Choroid plexus epithelial cell (primary cell): Measurements from ENCODE around the gene UBE2I.

Experiments used
- DNase-seq: peaks from one replicate; pipeline ENCODE4 v3.0.0-alpha.2; 2010; ENCODE audit warnings: low read depth
- H3K4me3 ChIP-seq: 2 replicates; pipeline ENCODE4 v1.5.1; 2011; ENCODE audit warnings: low read depth, mild to moderate bottlenecking, control low read depth, low read length, moderate library complexity
- CTCF ChIP-seq: conservative IDR thresholded peaks from 2 replicates; pipeline ENCODE4 v1.5.1; 2011; ENCODE audit warnings: low read depth, mild to moderate bottlenecking, control low read depth, inconsistent platforms, low read length, moderate library complexity

Gene UBE2I

GRCh38 chr16:1272453-1273198 is 36.8 kb upstream of the UBE2I start:
- no peak for TF ChIP-seq CTCF
- no peak overlapping the region for H3K4me3 ChIP-seq
- no peak for DNase-seq

- TF ChIP-seq CTCF, result no peak
- no peak overlapping the region for H3K4me3 ChIP-seq
- DNase-seq, result no peak
Observed at GRCh38 chr16:1273816-1274215, 35.6 kb upstream of the UBE2I start.

- no peak for TF ChIP-seq CTCF
- no peak for DNase-seq
- no peak overlapping the region for H3K4me3 ChIP-seq
Observed at GRCh38 chr16:1274767-1275166, 34.7 kb upstream of the UBE2I start.

- DNase-seq, result no peak
- no peak for TF ChIP-seq CTCF
- no peak overlapping the region for H3K4me3 ChIP-seq
Observed at GRCh38 chr16:1275791-1276579, 33.5 kb upstream of the UBE2I start.

GRCh38 chr16:1276580-1276878 is 32.9 kb upstream of the UBE2I start:
- H3K4me3 ChIP-seq, result no peak overlapping the region
- no peak for DNase-seq
- TF ChIP-seq CTCF, result no peak

GRCh38 chr16:1277151-1277598 is 32.3 kb upstream of the UBE2I start:
- no peak overlapping the region for H3K4me3 ChIP-seq
- DNase-seq, result no peak
- no peak for TF ChIP-seq CTCF
